Adrenal gland (tissue), 5 donors: Measurements from ENCODE around the gene COX10.

Experiments used
- POLR2A ChIP-seq, 2 donors: fragments of 450-650 bp; IDR thresholded peaks; one replicate each; pipeline ENCODE4 v1.6.1; 2017; ENCODE audit warnings: antibody characterized with exemption in 2 of 2, mild to moderate bottlenecking in 2 of 2, moderate library complexity in 1 of 2
- TF ChIP-seq, protein P1 (sequence below), 6 experiments: fragments of 450-650 bp in 4 of 6; fragments of 200-600 bp in 2 of 6; sonication (generic) in 1 of 6; IDR thresholded peaks; 1 replicate in 5 of 6; 2 replicates in 1 of 6; pipeline versions ENCODE4 v1.5.1 to v1.8.0; 2016 to 2021; ENCODE audit warnings: antibody characterized with exemption in 6 of 6, mild to moderate bottlenecking in 2 of 6, moderate library complexity in 1 of 6
- donor health status: DM: no; HTN: no; CAD: no.

DNA sequence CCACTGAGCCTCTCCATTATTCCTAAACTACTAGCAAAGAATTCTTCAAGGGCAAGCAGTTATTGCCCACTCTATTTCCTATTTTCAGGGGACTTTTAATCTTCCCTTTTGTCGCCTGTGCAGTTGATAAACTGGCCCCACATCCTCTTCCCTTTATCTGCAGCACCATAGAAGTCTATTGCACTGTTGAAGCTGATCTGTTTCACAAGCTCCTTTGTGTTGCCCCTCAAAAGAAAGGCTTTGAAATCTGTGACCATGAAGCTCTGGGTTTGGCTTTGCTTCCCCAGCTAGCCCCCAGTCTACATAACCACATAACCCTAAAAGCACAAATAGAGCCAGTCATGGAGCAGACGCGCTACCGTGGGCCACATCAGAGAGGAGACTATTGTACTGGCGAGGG lies 130.3 kb downstream of the COX10 start:
- TF ChIP-seq, protein P1, sequence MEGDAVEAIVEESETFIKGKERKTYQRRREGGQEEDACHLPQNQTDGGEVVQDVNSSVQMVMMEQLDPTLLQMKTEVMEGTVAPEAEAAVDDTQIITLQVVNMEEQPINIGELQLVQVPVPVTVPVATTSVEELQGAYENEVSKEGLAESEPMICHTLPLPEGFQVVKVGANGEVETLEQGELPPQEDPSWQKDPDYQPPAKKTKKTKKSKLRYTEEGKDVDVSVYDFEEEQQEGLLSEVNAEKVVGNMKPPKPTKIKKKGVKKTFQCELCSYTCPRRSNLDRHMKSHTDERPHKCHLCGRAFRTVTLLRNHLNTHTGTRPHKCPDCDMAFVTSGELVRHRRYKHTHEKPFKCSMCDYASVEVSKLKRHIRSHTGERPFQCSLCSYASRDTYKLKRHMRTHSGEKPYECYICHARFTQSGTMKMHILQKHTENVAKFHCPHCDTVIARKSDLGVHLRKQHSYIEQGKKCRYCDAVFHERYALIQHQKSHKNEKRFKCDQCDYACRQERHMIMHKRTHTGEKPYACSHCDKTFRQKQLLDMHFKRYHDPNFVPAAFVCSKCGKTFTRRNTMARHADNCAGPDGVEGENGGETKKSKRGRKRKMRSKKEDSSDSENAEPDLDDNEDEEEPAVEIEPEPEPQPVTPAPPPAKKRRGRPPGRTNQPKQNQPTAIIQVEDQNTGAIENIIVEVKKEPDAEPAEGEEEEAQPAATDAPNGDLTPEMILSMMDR (IDR thresholded peaks at IDR 0.05), result no peak
- no peak for TF ChIP-seq POLR2A (IDR thresholded peaks at IDR 0.05)
